T-helper 1 cell (primary cell): ENCODE measurements around the gene SCAI.
"Not testable (repeated sequence)": the region's sequence is repeated elsewhere in the genome, so short reads cannot be mapped to it uniquely, and the experiment has no call there.

ENCODE experiments used
- DNase-seq, 5 donors: peaks; one replicate each; pipeline ENCODE4 v3.0.0-alpha.2; 2012 to 2020

Gene SCAI

DNA sequence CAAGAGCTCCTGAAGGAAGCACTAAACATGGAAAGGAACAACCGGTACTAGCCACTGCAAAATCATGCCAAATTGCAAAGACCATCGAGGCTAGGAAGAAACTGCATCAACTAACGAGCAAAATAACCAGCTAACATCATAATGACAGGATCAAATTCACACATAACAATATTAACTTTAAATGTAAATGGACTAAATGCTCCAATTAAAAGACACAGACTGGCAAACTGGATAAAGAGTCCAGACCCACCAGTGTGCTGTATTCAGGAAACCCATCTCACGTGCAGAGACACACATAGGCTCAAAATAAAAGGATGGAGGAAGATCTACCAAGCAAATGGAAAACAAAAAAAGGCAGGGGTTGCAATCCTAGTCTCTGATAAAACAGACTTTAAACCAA, 131.3 kb downstream of the SCAI start:
- not testable (repeated sequence) for DNase-seq

DNA sequence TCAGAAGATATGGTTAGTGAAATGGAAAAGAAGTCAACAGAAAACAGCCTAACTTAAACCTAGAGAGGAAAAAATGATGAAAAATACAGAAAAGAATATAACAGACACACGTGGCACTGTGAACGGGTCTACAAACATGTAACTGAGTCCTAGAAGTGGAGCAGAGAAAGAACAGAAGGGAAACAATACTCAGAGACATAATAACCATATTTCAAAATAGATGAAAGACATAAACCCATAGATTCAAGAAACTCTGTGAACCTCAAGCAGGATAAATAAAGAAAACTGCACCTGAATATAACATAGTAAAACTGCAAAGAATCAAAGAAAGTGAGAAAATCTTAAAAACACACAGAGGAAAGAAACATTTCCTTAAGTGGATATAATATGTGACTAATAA, 134.7 kb downstream of the SCAI start:
- DNase-seq: no peak

DNA sequence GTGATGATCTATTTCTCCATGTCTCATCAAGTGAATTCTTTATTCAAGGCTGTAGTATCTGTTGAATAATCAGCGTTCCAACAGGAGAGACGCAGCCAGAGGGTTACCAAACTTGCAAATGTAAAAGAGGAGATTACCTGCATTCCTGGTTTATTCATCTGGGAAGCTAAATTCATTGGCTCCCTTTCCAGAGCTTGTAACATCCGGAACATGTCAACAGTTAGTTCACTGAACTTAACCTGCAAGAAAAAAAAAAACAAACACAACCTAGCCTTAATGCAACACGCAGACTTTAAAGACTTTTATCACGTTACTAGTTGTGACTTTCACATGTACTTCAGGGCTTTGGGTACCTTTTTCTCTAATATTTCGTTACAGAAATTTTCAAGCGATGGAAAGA, 140.0 kb downstream of the SCAI start:
- no peak for DNase-seq

DNA sequence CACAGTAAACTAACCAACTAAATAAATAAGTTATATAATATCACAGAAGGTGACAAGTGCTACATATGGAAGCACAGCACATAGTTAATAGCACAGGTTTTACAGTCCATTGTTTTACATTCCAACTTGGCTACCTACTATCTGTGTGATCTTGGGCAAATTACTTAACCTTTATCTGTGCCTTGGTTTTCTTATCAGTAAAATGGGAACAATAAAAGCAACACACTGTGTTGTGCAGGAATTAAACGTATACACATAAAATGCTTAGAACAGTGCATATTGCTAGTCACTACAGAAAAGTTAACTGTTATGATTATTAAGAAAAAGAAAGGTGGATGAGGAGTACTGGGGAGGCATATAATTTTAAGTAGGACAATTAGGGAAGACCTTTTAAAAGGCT, 159.6 kb downstream of the SCAI start:
- DNase-seq: no peak

DNA sequence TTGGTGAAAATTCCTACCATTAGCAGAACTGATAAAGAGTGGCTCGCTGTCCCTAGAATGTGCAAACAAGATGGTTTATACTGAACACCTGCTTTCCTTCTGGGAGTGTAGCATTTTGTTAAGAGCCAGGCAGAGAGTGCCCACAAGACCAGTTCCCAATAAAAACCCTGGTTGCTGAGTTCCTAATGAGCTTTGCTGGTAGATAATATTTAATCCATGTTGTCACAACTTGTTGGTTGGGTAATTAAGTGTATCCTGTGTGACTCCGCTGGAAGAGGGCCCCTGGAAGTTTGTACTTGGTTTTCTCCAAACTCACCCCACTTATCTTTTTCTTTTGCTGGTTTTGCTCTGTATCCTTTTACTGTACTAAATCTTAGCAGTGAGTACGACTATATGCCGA, 162.9 kb downstream of the SCAI start:
- DNase-seq: no peak

DNA sequence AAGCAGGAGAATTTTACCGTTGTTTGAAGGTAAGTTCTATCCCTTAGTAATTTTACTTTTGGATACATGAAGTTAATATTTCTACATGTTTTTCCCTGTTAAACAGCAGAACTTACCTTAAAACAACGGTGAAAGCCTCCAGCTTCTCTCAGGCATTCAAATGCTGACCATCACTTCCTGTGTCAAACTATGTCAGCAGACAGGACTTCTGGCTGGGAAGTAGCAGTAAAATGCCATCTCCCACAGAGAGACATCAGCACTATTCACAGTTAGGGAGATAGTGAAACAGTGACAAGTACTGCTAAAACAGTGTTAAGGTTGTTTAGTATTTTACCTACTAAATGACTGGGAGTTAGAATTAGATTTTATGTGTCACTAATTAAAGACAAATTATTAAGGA, 168.2 kb downstream of the SCAI start:
- DNase-seq: no peak

DNA sequence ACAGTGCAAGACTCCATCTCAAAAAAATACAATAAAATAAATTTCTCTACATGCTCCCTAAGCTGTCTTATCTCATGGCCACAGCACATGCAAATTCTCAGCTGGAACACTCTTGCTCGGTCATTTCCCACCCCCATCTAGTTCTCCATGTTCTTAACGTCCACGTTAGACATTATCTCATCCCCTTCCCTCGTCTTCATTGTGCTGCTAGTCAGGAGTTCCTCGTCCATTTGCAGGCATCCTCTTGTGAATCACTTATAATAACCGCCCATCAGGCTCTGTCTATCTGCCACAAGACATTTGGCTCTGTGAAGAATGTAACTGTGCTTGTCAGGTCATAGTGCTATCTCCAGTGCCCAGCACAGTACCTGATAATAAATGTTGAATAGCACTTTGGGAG, 169.5 kb downstream of the SCAI start:
- no peak for DNase-seq

DNA sequence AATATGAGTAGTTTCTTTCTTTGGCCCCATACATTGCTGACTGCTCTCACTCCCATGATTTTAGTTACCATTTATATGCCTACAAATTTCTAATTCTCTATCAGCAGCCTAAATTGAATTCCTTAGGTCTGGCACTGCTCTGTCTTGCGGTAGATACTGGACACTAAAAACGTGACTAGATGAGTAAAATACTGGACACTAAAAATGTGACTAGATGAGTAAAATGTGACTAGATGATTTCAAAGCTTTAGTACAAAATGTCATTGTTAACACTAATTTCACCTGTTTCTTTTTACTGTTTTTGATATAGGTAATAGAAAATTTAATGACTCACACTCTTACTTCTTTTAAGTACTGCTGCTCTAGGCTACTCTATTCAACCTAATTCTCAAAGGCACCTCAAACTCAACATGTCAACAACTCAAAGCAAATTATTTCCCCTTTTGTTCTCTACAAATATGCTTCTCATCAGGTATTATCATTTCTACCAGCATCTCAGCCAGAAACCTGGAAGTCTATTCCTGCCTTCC, 171.0 kb downstream of the SCAI start:
- DNase-seq: no peak

DNA sequence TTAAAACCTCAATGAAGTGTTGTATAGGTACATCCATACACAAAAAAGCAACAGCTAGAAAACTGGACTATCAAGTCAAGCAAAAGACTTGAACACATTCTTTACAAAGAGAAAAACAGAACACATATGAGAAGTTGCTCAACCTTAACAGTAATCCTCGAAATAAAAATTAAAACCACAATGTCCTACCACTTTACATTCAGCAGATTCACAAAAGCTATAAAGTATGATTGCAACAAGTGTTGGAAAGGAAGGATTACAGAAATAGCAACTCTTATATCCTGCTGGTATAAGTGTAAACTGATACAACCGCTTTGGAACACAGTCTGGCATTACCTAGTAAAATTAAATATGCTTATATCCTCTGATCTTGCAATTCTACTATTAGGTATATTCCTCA, 173.9 kb downstream of the SCAI start:
- no peak for DNase-seq

DNA sequence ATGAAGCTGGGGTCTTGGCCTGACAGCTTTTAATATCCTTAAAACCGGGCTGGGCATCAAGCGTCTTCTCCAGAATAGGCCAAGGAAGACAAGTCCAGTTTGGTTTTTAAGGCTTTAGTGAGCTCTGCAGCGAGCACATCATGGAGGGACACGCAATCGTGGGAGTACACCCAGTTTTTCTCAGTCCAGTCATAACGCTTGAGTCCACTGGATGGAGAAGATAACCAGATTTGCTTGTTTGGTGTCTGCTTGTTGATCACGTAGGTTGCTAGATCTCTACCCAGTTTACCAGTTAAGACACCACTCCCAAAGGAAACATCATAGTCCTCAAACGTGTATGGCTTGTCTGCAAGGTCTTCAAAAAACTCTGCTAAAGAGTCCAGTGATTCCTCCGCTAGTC, 175.1 kb downstream of the SCAI start:
- no peak for DNase-seq

DNA sequence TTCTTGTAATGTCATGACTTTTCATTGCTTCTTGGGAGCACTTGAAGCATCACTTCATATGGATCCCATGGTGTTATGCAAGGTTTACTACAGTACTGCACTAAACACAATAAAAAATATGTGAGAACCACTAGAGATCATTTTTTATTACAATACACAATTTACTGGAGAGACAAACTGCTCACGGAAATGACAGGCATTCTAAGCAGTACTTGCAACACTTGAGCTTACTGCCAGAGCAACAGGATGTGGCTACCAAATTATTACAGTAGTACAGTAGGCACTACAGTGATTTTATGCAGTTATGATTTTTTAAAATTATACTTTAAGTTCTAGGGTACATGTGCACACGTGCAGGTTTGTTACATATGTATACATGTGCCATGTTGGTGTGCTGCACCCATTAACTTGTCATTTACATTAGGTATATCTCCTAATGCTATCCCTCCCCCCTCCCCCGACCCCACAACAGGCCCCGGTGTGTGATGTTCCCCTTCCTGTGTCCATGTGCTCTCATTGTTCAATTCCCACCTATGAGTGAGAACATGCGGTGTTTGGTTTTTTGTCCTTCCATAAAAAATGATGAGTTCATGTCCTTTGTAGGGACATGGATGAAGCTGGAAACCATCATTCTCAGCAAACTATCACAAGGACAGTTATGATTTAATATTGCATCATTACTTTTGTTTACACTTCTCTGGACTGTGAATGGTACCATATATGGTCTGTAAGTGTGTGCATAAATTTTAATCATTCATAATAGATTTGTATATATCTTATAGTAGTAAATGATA, 177.4 kb downstream of the SCAI start:
- DNase-seq: peak in 2 of 5 donors; percentile 8 to 85

DNA sequence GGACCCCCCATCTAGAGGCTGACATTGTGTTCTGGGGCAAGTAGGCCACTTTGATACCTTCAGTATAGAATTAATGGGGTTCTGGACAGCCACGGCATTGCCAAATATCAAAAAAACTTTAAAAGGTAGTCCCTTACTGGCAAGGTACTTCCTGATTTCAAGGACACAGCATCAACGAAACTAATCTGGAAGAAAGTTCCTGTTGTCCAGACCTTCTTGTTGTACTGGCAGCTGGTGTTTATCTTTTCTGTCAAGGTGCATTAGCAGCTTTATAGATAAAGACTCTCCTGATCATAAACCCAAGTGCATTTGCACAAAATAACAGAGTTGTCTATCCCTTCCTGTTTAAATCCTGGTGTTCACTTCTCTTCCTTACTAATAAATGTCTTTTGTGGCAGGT, 178.7 kb downstream of the SCAI start:
- DNase-seq: no peak

DNA sequence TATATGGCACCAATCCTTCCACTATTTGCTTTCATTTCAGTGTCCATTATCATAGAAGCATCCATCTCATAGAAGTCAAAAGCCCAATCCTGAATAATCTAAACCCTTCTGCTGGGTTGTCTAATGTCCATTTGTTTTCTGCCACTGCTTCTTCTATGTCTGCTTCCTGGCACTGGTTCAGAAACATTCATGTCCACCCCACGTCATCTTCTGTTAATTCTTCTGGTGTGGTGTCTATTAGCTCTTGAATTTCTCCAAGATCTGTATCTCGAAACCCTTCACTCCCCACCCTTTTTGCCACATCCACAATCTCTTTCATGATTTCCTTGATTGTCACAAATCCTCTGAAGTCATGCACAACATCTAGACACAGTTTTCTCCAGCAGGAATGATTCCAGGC, 179.3 kb downstream of the SCAI start:
- no peak for DNase-seq

DNA sequence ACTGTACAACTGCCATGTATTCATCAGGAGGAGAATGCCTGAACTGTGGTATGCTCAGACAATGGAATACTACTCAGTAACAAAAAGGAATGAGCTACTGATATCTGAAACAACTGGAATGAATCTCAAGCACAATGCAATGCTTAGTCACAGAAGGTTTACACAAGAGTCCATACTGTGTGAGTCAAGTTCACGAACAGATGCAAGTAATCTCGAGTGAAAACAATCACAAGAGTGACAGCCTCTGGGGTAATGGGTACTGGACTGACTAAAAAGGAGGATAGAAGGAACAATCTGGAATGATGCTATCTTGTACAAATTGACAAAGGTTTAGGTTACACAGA, 182.9 kb downstream of the SCAI start:
- no peak for DNase-seq

DNA sequence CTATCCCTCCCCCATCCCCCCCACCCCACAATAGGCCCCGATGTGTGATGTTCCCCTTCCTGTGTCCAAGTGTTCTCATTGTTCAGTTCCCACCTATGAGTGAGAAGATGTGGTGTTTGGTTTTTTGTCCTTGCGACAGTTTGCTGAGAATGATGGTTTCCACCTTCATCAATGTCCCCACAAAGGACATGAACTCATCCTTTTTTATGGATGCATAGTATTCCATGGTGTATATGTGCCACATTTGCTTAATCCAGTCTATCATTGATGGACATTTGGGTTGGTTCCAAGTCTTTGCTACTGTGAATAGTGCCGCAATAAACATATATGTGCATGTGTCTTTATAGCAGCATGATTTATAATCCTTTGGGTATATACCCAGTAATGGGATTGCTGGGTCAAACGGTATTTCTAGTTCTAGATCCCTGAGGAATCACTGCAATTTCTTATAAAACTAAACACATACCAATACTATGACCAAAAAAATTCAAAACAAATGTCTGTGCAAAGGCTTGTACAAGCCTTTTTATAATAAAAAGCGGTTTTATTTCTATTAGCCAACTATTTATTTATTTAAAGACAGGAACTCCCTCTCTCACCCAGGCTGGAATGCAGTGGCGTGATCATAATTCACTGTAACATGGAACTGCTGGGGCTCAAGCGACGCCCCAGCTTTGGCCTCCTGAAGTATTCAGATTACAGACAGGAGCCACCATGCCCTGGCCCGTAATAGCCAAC, 183.5 kb downstream of the SCAI start:
- not testable (repeated sequence) for DNase-seq

DNA sequence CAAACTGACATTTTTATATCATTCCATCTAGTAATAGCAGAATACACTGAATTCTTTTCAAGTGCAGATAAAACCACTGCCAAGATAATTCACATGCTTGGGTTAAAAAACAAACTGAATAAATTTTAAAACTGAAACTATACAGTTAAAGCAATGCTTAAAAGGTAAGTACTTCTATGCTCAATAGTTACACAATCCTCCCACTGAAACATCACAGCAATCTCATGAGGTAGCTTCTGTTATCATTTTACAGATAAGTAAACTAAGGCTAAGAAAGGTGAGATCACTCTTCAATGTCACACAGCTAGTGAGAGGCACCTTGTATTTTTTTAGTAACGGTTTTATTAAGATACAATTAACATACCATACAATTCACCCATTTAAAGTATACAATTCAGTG, 189.1 kb downstream of the SCAI start:
- DNase-seq: no peak

DNA sequence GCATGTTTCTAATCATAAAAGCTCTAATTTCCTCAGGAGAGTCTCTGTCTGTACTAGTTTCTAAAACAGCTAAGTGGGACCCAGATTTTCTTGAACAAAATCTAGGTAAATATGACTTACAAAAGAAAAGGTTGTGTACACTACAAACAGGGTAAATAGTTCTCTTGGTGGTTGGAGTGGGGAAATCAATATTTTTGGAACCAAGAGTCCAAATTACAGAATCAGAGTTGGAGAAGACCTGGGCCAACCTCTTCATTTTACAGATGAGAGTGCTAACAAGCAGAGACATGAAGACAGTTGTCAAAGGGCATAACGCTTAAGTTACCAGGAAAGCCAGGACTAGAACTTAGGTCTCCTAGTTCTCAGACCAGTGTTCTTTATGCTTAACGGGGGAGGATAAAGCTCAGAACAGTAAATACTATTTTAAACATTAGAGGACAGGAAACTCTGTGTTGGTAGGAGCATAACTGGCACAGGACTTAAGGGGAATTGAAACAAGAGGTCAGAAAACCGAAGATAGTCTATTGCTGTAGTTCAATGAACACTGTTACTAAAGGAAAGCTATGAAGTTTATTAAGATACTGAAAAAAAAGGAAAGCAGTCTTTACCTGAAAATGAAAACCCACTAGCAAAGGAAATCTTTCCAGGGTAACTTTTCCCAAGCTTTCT, 193.1 kb downstream of the SCAI start:
- no peak for DNase-seq

DNA sequence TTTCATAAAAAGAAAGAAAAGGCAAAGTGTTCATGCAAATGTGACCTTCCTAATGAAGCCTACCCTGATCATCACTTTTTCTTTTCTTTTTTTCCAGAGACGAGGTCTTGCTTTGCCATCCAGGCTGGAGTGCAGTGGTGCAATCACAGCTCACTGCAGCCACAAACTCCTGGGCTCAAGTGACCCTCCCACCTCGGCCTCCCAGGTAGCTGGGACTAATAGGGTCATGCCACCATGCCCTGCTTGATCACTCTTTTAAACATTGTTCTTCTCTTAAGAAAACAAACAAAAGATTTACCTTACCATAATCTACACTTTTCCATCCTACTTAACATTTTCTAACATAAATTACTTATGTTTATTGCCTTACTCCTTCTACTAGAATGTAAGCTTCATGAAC, 193.9 kb downstream of the SCAI start:
- DNase-seq: no peak

DNA sequence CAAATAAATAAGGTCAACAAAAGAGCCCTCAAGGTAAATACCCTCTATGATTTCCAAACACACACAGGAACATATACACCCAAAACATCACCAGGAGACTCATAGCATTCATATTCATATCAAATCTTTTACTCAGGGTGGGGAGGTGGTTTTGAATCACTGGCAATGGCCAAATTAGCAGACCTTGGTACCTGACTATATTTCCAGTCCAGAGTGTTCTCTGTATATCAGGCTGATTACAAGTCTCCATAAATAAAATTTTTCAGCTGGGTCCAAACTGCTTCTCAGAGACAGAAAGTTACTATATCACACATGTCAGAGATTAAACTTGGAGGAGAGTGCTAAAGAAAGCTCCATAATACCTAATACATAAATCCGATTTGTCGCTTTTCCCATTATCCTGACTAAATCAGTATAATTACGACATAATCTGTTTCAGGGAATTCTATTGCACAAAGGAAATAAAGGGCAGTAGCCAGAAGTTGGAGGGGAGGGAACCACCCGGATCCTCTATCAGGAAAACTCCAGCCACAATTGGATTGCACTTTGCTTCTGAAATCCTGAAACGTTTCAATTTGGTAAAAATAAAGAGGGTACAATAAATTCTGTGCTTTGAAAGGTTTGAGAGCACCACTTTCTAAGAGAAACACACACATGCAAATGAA, 195.5 kb downstream of the SCAI start:
- no peak for DNase-seq

DNA sequence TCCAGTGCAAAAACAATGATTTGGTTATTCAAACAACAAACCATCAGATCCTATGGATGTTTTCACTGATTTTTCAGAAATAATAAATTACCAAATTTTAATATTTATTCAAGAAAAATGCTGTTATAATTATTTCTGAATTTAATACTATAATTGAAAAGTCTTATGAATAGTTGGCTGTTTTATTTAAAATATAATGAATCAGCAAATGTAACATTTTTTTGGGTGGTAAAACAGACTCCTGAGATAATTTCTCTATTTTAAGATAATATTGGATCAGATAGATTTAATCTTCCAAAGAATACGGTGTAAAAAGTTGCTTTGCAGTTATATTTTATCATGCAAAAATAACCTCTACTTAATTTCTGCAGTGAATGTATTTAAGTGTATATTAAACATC, 197.2 kb downstream of the SCAI start:
- DNase-seq: no peak

DNA sequence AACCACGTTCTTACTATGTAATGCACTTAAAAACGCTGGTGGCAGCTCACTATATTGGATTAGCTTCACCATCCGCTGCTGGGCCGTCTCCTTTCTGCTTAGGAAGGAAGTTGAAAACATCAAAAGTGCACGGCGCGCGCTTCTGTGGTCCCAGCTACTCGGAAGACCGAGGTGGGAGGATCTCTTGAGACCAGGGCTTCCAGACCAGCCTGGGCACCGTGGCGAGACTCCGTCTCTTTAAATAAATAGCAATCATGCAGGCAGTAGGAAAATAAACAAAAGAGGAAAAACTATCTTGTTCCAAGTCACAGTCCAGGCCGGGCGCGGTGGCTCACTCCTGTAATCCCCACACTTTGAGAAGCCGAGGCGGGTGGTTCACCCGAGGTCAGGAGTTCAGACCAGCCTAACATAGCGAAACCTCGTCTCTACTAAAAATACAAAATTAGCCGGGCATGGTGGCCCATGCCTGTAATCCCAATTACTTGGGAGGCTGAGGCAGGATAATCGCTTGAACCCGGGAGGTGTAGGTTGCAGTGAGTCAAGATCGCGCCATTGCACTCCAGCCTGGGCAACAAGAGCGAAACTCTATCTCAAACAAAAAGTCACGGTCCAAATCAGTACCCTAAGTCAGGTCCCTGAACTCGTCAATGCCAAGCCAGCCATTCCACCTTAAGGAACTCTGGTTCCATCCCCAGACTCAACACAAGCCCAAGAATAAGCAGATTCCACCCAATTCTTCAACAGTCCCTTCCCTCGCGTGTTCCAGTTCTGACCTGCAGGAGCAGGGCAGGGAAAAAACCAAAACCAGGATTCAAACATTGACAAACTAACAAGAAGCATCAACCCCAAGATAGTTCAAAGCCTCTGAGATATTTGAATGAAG, 201.4 kb downstream of the SCAI start:
- peak; percentile 29 to 79 (median 52) for DNase-seq
